Stomach (tissue), 9 donors: Measurements from ENCODE around the gene TGFBR2. TPM values are rescaled to one million over a fixed set of nuclear protein-coding genes. Genes with fewer than 3 reads are reported as not detected.

Experiments
- DNase-seq, 2 donors: peaks; one replicate each; pipeline versions ENCODE4 v3.0.0 to v3.0.0-alpha.2; 2013 to 2019
- H3K27ac ChIP-seq, 5 donors: fragments of 200-600 bp in 4 of 5; sonication (generic) in 4 of 5; one replicate each; pipeline ENCODE4 v1.5.1; 2013 to 2019; ENCODE audit warnings: mild to moderate bottlenecking in 1 of 5, moderate library complexity in 1 of 5
- H3K27me3 ChIP-seq, 3 donors: fragments of 200-600 bp; sonication (generic); one replicate each; pipeline ENCODE4 v1.5.1; 2017 to 2019; ENCODE audit warnings: mixed run types in 1 of 3
- H3K36me3 ChIP-seq, 4 donors: fragments of 200-600 bp; sonication (generic); 1 replicate in 3 of 4; 2 replicates in 1 of 4; pipeline ENCODE4 v1.5.1; 2016 to 2019
- H3K4me1 ChIP-seq, 4 donors: fragments of 200-600 bp; sonication (generic); one replicate each; pipeline ENCODE4 v1.5.1; 2016 to 2019
- H3K4me3 ChIP-seq, 4 donors: fragments of 200-600 bp; sonication (generic) in 3 of 4; one replicate each; pipeline ENCODE4 v1.5.1; 2016 to 2019; ENCODE audit warnings: mild to moderate bottlenecking in 1 of 4
- H3K9me3 ChIP-seq, 4 donors: fragments of 200-600 bp; sonication (generic); one replicate each; pipeline ENCODE4 v1.5.1; 2016 to 2019
- EP300 ChIP-seq: sonication (generic); formaldehyde crosslinking; IDR thresholded peaks from one replicate; pipeline ENCODE4 v1.6.1; 2017; ENCODE audit warnings: antibody characterized with exemption
- POLR2A ChIP-seq, 4 donors: fragments of 450-650 bp; IDR thresholded peaks; one replicate each; pipeline ENCODE4 v1.6.1; 2016; ENCODE audit warnings: antibody characterized with exemption in 4 of 4, control low read depth in 2 of 4, mild to moderate bottlenecking in 1 of 4, moderate library complexity in 1 of 4
- POLR2AphosphoS5 ChIP-seq, 3 donors: sonication (generic); formaldehyde crosslinking; IDR thresholded peaks; one replicate each; pipeline ENCODE4 v1.6.1; 2016; ENCODE audit warnings: antibody characterized with exemption in 3 of 3
- WGBS, 5 donors: extraction: QIAGEN DNeasy Blood & Tissue Kit in 3 of 5; methylation state at CpG; one replicate each; pipeline versions ENCODE4 v1.1.5 to v1.1.7; 2013 to 2018; 5-methylcytosine and 5-hydroxymethylcytosine counted together
- intact Hi-C: fragments of 100-400 bp; cut with DNase I; formaldehyde crosslinking; loops from one replicate; pipeline ENCODE4 v1.15.1; 2023; ENCODE audit warnings: low total_unique reads
- polyA plus RNA-seq, 3 donors: library from polyadenylated mRNA; stranded (reverse); fragments of 200-250 nt; gene quantifications; one replicate each; pipeline ENCODE4 v1.2.3, GENCODE V29; 2013
- total RNA-seq, 5 donors: library from RNA; depleted of rRNA; stranded (reverse); fragments of >200 nt; gene quantifications; one replicate each; pipeline versions ENCODE4 v1.1.0 to v1.2.3, GENCODE V29; 2014 to 2016
- TF ChIP-seq, protein P1 (sequence below), 7 experiments: fragments of 450-650 bp in 4 of 7; fragments of 200-600 bp in 3 of 7; sonication (generic) in 3 of 7; IDR thresholded peaks; one replicate each; pipeline ENCODE4 v1.5.1; 2016 to 2019; ENCODE audit warnings: antibody characterized with exemption in 7 of 7, control low read depth in 2 of 7, mild to moderate bottlenecking in 1 of 7
- donor health status: healthy with polysubstance abuse.
- donor health status: Bipolar disorder and iron deficiency.
- donor health status: healthy.

TGFBR2 gene
- total and polyA plus RNA-seq, 8 donors = 13.7 to 115 (median 66.3) TPM

DNA sequence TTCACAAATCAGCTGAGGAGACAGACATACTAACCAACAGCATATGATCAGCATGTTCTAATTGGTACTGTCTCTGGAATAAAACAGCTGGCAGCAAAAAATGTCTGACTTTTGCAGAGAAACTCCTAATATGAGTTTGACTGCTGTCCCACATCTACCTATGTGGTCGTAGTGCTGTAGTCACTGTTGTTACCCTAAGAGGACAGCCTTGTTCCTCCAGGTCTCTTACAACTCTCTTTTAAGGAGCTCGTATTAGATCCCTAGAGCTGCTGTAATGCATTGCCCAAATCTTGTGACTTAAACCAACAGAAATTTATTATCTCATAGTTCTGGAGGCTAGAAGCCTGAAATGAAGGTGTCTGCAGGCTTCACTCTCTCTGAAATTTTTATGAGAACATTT is 92.1 kb downstream of the TGFBR2 start:
- H3K9me3 ChIP-seq = peaks cover 0 to 6% (median 3%) of the 10 kb centered on the region in 4 donors
- TF ChIP-seq EP300 (no peak), POLR2A (IDR thresholded peaks at IDR 0.05) (no peak), POLR2AphosphoS5 (IDR thresholded peaks at IDR 0.05) (no peak)
- TF ChIP-seq, protein P1, sequence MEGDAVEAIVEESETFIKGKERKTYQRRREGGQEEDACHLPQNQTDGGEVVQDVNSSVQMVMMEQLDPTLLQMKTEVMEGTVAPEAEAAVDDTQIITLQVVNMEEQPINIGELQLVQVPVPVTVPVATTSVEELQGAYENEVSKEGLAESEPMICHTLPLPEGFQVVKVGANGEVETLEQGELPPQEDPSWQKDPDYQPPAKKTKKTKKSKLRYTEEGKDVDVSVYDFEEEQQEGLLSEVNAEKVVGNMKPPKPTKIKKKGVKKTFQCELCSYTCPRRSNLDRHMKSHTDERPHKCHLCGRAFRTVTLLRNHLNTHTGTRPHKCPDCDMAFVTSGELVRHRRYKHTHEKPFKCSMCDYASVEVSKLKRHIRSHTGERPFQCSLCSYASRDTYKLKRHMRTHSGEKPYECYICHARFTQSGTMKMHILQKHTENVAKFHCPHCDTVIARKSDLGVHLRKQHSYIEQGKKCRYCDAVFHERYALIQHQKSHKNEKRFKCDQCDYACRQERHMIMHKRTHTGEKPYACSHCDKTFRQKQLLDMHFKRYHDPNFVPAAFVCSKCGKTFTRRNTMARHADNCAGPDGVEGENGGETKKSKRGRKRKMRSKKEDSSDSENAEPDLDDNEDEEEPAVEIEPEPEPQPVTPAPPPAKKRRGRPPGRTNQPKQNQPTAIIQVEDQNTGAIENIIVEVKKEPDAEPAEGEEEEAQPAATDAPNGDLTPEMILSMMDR (IDR thresholded peaks at IDR 0.05) = no peak
- H3K27me3 ChIP-seq = no peaks in the 10 kb centered on the region
- no peak overlapping the region for H3K27ac ChIP-seq
- H3K36me3 ChIP-seq = peaks cover 8 to 35% (median 24%) of the 10 kb centered on the region in 4 donors
- intact Hi-C loops = no loop called here
- no peak overlapping the region for H3K4me3 ChIP-seq
- DNase-seq = no peak
- WGBS, 5 donors = 29 to 77% (median 69%) methylated on average over 2 of the region's 2 CpGs
- H3K4me1 ChIP-seq = peaks cover 8 to 20% (median 14%) of the 10 kb centered on the region in 4 donors

- Histone ChIP-seq H3K36me3 (peaks cover 8 to 23% (median 12%) of the 10 kb centered on the region in 4 donors), H3K9me3 (peaks cover 0 to 8% (median 3%) of the 10 kb centered on the region in 4 donors), H3K27ac (no peak overlapping the region), H3K4me1 (peaks cover 8 to 17% (median 13%) of the 10 kb centered on the region in 4 donors), H3K4me3 (no peak overlapping the region), H3K27me3 (no peaks in the 10 kb centered on the region)
- 94 to 97% (median 95%) methylated on average over 4 of the region's 4 CpGs for whole genome bisulfite sequencing, 5 donors
- intact Hi-C loops = no loop called here
- no peak for DNase-seq
- TF ChIP-seq POLR2A (IDR thresholded peaks at IDR 0.05) (no peak), EP300 (no peak), POLR2AphosphoS5 (IDR thresholded peaks at IDR 0.05) (no peak)
- TF ChIP-seq, protein P1 (IDR thresholded peaks at IDR 0.05) = no peak
Observed at GRCh38 chr3:30699927-30700326, 93.5 kb downstream of the TGFBR2 start.

DNA sequence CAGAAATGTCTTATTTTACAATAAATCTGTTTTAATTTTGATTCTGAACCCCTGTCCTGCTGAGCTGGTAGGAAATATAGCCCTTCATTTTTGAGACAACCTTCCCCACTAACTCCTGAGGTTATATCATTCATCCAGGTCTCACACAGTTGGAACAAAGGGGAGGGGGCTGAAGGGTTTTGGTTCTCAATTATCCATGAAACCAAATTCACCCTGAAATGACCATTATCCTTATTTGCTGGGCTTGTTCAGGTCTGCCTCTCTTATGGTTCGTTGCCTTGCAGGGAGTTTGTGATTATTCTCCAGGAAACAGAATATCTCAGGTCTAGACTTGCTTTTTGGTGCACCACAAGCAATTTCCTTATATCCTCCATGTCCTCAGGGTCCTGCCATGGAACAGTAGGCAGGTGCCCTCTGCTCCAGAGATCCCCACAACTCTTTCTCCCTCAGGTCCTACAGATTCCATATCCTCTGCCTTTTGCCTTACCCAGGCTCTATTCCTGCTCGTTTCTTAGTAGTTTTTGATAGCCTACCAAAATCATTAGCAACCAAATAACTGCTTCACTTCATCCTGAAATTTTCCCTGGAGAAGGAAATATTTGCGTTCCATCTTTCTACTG is 94.4 kb downstream of the TGFBR2 start:
- no peaks in the 10 kb centered on the region for H3K27me3 ChIP-seq

GRCh38 chr3:30702038-30702827 is 95.8 kb downstream of the TGFBR2 start:
- intact Hi-C loops = no loop called here
- Histone ChIP-seq H3K4me1 (peaks cover 0 to 2% (median 0%) of the 10 kb centered on the region in 4 donors), H3K27me3 (no peaks in the 10 kb centered on the region), H3K9me3 (peaks cover 0 to 8% (median 3%) of the 10 kb centered on the region in 4 donors), H3K4me3 (no peak overlapping the region), H3K36me3 (peaks cover 0 to 7% (median 1%) of the 10 kb centered on the region in 4 donors), H3K27ac (no peak overlapping the region)
- no peak for DNase-seq
- no peak for TF ChIP-seq POLR2AphosphoS5 (IDR thresholded peaks at IDR 0.05)
- TF ChIP-seq, protein P1 (IDR thresholded peaks at IDR 0.05) = no peak
- no peak for TF ChIP-seq POLR2A (IDR thresholded peaks at IDR 0.05)
- no peak for TF ChIP-seq EP300

More for the DNA sequence above, 94.4 kb downstream of the TGFBR2 start:
- no peak for DNase-seq
- TF ChIP-seq, protein P1 (IDR thresholded peaks at IDR 0.05) = no peak
- TF ChIP-seq POLR2A (IDR thresholded peaks at IDR 0.05) = no peak
- no peak for TF ChIP-seq EP300
- peaks cover 0 to 8% (median 3%) of the 10 kb centered on the region in 4 donors for H3K9me3 ChIP-seq
- no peak overlapping the region for H3K4me3 ChIP-seq
- H3K27ac ChIP-seq = no peak overlapping the region
- peaks cover 8 to 16% (median 10%) of the 10 kb centered on the region in 4 donors for H3K4me1 ChIP-seq
- intact Hi-C loops = no loop called here
- peaks cover 0 to 15% (median 4%) of the 10 kb centered on the region in 4 donors for H3K36me3 ChIP-seq
- 87 to 93% (median 90%) methylated on average over 3 of the region's 3 CpGs for WGBS, 5 donors
